Lung (tissue), 12 donors: ENCODE data around the gene GRK4. TPM values are rescaled to one million over a fixed set of nuclear protein-coding genes. Genes with fewer than 3 reads are reported as not detected.
A peak's percentile ranks its signal among the peaks of the same experiment; 100 is the strongest.

Experiments used
- ATAC-seq: fragments of 200-7000 bp; cut with Tn5 transposase; one replicate; pipeline ENCODE4 v1.9.1; 2020; ENCODE audit warnings: moderate number of reproducible peaks; ENCODE audit not compliant: insufficient read depth, low FRiP score
- DNase-seq, 3 donors: peaks; one replicate each; pipeline ENCODE4 v3.0.0-alpha.2; 2013 to 2017
- H3K27ac ChIP-seq, 2 donors: one replicate each; pipeline ENCODE4 v1.5.1; 2013; ENCODE audit warnings: mild to moderate bottlenecking in 2 of 2, moderate library complexity in 2 of 2, control low read depth in 1 of 2, inconsistent platforms in 1 of 2, low read depth in 1 of 2, low read length in 1 of 2
- H3K27me3 ChIP-seq, 3 donors: one replicate each; pipeline ENCODE4 v1.5.1; 2013; ENCODE audit warnings: low read length in 2 of 3; ENCODE audit not compliant: control insufficient read depth in 3 of 3, insufficient read depth in 3 of 3
- H3K36me3 ChIP-seq, 4 donors: one replicate each; pipeline ENCODE4 v1.5.1; 2013; ENCODE audit warnings: low read length in 4 of 4, mild to moderate bottlenecking in 1 of 4, moderate library complexity in 1 of 4; ENCODE audit not compliant: control insufficient read depth in 4 of 4, insufficient read depth in 4 of 4
- H3K4me1 ChIP-seq, 5 donors: one replicate each; pipeline ENCODE4 v1.5.1; 2013; ENCODE audit warnings: low read length in 5 of 5, mild to moderate bottlenecking in 2 of 5, moderate library complexity in 1 of 5; ENCODE audit not compliant: control insufficient read depth in 5 of 5, insufficient read depth in 5 of 5
- H3K4me3 ChIP-seq: one replicate; pipeline ENCODE4 v1.5.1; 2013; ENCODE audit warnings: mild to moderate bottlenecking, control low read depth, moderate library complexity
- H3K9ac ChIP-seq, 2 donors: one replicate each; pipeline ENCODE4 v1.5.1; 2013; ENCODE audit warnings: low read length in 2 of 2, control low read depth in 1 of 2; ENCODE audit not compliant: insufficient read depth in 1 of 2
- H3K9me3 ChIP-seq, 4 donors: one replicate each; pipeline ENCODE4 v1.5.1; 2013; ENCODE audit warnings: low read length in 3 of 4, mild to moderate bottlenecking in 1 of 4, moderate library complexity in 1 of 4; ENCODE audit not compliant: control insufficient read depth in 4 of 4, insufficient read depth in 3 of 4
- CTCF ChIP-seq: IDR thresholded peaks from 2 replicates; pipeline ENCODE4 v1.5.1; 2012; ENCODE audit warnings: mild to moderate bottlenecking; ENCODE audit errors: control extremely low read depth, extremely low read depth
- WGBS, 2 donors: extraction: QIAGEN DNeasy Blood & Tissue Kit; methylation state at CpG; one replicate each; pipeline ENCODE4 v1.1.7; 2013; 5-methylcytosine and 5-hydroxymethylcytosine counted together
- polyA plus RNA-seq, 2 donors: library from polyadenylated mRNA; stranded (reverse); fragments of 200-250 nt; gene quantifications; one replicate each; pipeline ENCODE4 v1.2.1, GENCODE V29; 2013
- total RNA-seq, 2 donors: library from RNA; depleted of rRNA in 1 of 2; stranded (reverse); fragments of >200 nt in 1 of 2; gene quantifications; one replicate each; pipeline ENCODE4 v1.2.1, GENCODE V29; 2014 to 2021
- donor health status: control.
- donor health status: control.
- donor health status: Bipolar disorder and iron deficiency.
- donor health status: healthy.
- donor health status: DM: yes; HTN: yes; CAD: no.

Gene GRK4
- total and polyA plus RNA-seq, 4 donors, result 1.8 to 6.7 (median 3.2) TPM

- ATAC-seq, result no peak
- no peaks in the 10 kb centered on the region for H3K9me3 ChIP-seq
- no peak overlapping the region for H3K27ac ChIP-seq
- peaks cover 4 to 7% (median 4%) of the 10 kb centered on the region in 5 donors for H3K4me1 ChIP-seq
- no peak for TF ChIP-seq CTCF
- no peak overlapping the region for H3K9ac ChIP-seq
- H3K4me3 ChIP-seq, result no peak overlapping the region
- no peaks in the 10 kb centered on the region for H3K27me3 ChIP-seq
- WGBS, 2 donors, result 87 to 90% methylated on average over 6 of the region's 6 CpGs
- DNase-seq, result no peak
- no peaks in the 10 kb centered on the region for H3K36me3 ChIP-seq
Observed at GRCh38 chr4:3035674-3036073, 72.3 kb downstream of the GRK4 start.

GRCh38 chr4:3036131-3036952 is 73.0 kb downstream of the GRK4 start:
- Histone ChIP-seq H3K9me3 (peaks cover 0 to under 1% (median 0%) of the 10 kb centered on the region in 4 donors), H3K4me1 (peaks cover 4 to 8% (median 5%) of the 10 kb centered on the region in 5 donors), H3K27ac (no peak overlapping the region), H3K4me3 (no peak overlapping the region), H3K27me3 (no peaks in the 10 kb centered on the region), H3K9ac (no peak overlapping the region), H3K36me3 (no peaks in the 10 kb centered on the region)
- WGBS, 2 donors, result 87 to 89% methylated on average over 21 of the region's 21 CpGs
- DNase-seq (no peak), ATAC-seq (no peak)
- TF ChIP-seq CTCF, result no peak

- H3K27me3 ChIP-seq, result no peaks in the 10 kb centered on the region
- no peak for TF ChIP-seq CTCF
- ATAC-seq (no peak), DNase-seq (peak; percentile 59 to 66 (median 64))
- no peaks in the 10 kb centered on the region for H3K36me3 ChIP-seq
- H3K4me1 ChIP-seq, result peaks cover 4 to 21% (median 11%) of the 10 kb centered on the region in 5 donors
- H3K27ac ChIP-seq, result no peak overlapping the region
- H3K9ac ChIP-seq, result peak overlapping the region in 1 of 2 donors; percentile 47
- H3K9me3 ChIP-seq, result peaks cover 0 to 2% (median 0%) of the 10 kb centered on the region in 4 donors
- 8 to 20% methylated on average over 6 of the region's 6 CpGs for WGBS, 2 donors
- H3K4me3 ChIP-seq, result no peak overlapping the region
Observed at GRCh38 chr4:3037957-3038461, 74.6 kb downstream of the GRK4 start.
